ENCODE measurements around the gene SORBS1. TPM values are rescaled to one million over a fixed set of nuclear protein-coding genes. Genes with fewer than 3 reads are reported as not detected.

The SORBS1 gene
- total and polyA plus RNA-seq, 2 donors (not counting 3 experiments of a cell fraction or from before 2014, with no cell fraction given), result 2.0 to 7.9 TPM

DNA sequence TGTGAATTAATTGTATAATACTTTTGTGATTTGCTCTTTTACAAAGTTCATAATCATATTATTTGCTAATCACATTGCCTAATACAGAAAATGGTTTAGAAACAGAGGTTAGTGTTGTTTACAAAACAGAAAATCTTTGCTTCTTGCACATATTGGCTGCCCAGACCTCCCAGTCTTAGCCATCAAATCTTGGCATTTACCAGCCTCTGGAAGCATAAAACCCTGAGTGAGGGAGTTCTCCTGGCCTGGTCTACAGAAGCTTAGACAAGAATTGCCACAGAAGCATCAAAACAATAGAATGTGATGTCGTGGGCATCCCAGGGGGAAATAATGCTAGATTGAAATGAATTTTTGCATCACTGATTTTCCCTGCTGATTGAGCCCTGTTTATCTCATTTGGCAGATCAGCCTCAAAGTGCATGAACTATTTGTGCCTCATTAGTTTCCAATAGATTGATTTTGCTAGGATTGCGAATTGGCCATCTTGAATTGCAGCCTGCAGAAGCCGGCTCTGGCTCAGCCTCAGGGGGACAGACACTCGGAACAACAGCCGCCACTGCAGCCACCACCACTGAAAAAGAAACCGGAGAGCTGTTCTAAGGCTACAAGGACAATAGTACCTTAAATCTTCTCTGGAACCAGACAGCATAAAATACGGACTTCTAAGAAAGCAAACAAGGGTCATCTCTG, 11.1 kb upstream of the SORBS1 start:
- no peak overlapping the region for H3K4me2 ChIP-seq (ENCODE audit: insufficient read depth, low read length)
- no peak overlapping the region for H3K9ac ChIP-seq (replicated peaks; ENCODE audit: extremely low read depth, insufficient read depth, low read length)
- H3K9me1 ChIP-seq (replicated peaks; ENCODE audit: control insufficient read depth, extremely low read depth, insufficient read depth, low read length), result no peaks in the 10 kb centered on the region
- no peaks in the 10 kb centered on the region for H3K36me3 ChIP-seq (ENCODE audit: control insufficient read depth in 2 of 2, extremely low read depth in 1 of 2, insufficient read depth in 2 of 2, low read length in 2 of 2)
- dilution Hi-C loops (cut with MboI; ENCODE audit: extremely low pct_ligation_motif_present, low sequenced_read_pairs) (no loop called here), intact Hi-C loops (cut with micrococcal nuclease) (no loop called here)
- no peak for FAIRE-seq
- no peak overlapping the region for H3K27ac ChIP-seq (ENCODE audit: insufficient read depth, low read depth, low read length)
- H3K27me3 ChIP-seq (ENCODE audit: control insufficient read depth in 2 of 2, insufficient read depth in 2 of 2, low read length in 2 of 2), result peaks cover 3 to 9% of the 10 kb centered on the region in 2 experiments
- ChIA-PET CTCF (no interaction called here), POLR2A (no interaction called here)
- no peak overlapping the region for H3K4me3 ChIP-seq (replicated peaks in 1 of 3; ENCODE audit: insufficient read depth in 1 of 3, low read depth in 1 of 3, low read length in 3 of 3)
- TF ChIP-seq FOS (IDR thresholded peaks at IDR 0.05; ENCODE audit: borderline replicate concordance, insufficient read depth, low read length), result no peak
- no peak for TF ChIP-seq JUN (IDR thresholded peaks at IDR 0.05; ENCODE audit: borderline replicate concordance, insufficient read depth, insufficient read length, low read depth)
- TF ChIP-seq POLR2AphosphoS5 (IDR thresholded peaks at IDR 0.05; ENCODE audit: insufficient read depth, low read depth, low read length), result no peak
- no peak for TF ChIP-seq EZH2 (IDR thresholded peaks at IDR 0.05; ENCODE audit: borderline replicate concordance, low read depth, low read length, severe bottlenecking)
- TF ChIP-seq GATA2 (IDR thresholded peaks at IDR 0.05; ENCODE audit: insufficient read depth, insufficient read length, low read depth, low read length), result no peak
- TF ChIP-seq, protein P1, sequence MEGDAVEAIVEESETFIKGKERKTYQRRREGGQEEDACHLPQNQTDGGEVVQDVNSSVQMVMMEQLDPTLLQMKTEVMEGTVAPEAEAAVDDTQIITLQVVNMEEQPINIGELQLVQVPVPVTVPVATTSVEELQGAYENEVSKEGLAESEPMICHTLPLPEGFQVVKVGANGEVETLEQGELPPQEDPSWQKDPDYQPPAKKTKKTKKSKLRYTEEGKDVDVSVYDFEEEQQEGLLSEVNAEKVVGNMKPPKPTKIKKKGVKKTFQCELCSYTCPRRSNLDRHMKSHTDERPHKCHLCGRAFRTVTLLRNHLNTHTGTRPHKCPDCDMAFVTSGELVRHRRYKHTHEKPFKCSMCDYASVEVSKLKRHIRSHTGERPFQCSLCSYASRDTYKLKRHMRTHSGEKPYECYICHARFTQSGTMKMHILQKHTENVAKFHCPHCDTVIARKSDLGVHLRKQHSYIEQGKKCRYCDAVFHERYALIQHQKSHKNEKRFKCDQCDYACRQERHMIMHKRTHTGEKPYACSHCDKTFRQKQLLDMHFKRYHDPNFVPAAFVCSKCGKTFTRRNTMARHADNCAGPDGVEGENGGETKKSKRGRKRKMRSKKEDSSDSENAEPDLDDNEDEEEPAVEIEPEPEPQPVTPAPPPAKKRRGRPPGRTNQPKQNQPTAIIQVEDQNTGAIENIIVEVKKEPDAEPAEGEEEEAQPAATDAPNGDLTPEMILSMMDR (IDR thresholded peaks at IDR 0.05; ENCODE audit: extremely low read depth in 1 of 2, insufficient read depth in 1 of 2, low read depth in 1 of 2, low read length in 2 of 2), result no peak
- TF ChIP-seq, protein P2, sequence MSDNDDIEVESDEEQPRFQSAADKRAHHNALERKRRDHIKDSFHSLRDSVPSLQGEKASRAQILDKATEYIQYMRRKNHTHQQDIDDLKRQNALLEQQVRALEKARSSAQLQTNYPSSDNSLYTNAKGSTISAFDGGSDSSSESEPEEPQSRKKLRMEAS (IDR thresholded peaks at IDR 0.05; ENCODE audit: insufficient read depth, insufficient read length), result no peak
- TF ChIP-seq MYC (IDR thresholded peaks at IDR 0.05; ENCODE audit: low read depth, low read length), result no peak
- TF ChIP-seq POLR2A (IDR thresholded peaks at IDR 0.05; ENCODE audit: low read depth, low read length), result no peak
- no peaks in the 10 kb centered on the region for H3K79me2 ChIP-seq (ENCODE audit: control insufficient read depth, insufficient read depth, low read length)
- H3K9me3 ChIP-seq (replicated peaks; ENCODE audit: control insufficient read depth, insufficient read depth, low read length), result no peaks in the 10 kb centered on the region
- BruUV-seq (replicated peaks), result no TSS peak
- no peak for DNase-seq (ENCODE audit: low read depth, low spot score)
- no peak overlapping the region for H2AFZ ChIP-seq (ENCODE audit: low read depth, low read length)
- H3K4me1 ChIP-seq (ENCODE audit: control insufficient read depth, extremely low read depth, insufficient read depth, low read length), result no peaks in the 10 kb centered on the region
- no peaks in the 10 kb centered on the region for H4K20me1 ChIP-seq (replicated peaks; ENCODE audit: control insufficient read depth, extremely low read depth, insufficient read depth, low read length)

All from endothelial cell of umbilical vein (primary cell).